ENCODE measurements around the gene FHL2. TPM values are rescaled to one million over a fixed set of nuclear protein-coding genes. Genes with fewer than 3 reads are reported as not detected.

FHL2 gene
- total and polyA plus RNA-seq, 9 of the 15 experiments (the other 6 are each of a cell fraction or from before 2014, with no cell fraction given), result 7.5 to 33.1 (median 23.9) TPM

GRCh38 chr2:105399207-105399861 lies 483 bp upstream of the FHL2 start (continued):
- TF ChIP-seq, protein P1, sequence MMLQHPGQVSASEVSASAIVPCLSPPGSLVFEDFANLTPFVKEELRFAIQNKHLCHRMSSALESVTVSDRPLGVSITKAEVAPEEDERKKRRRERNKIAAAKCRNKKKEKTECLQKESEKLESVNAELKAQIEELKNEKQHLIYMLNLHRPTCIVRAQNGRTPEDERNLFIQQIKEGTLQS (IDR thresholded peaks at IDR 0.05), result no peak
- TF ChIP-seq, protein P1 (CRISPR knock-in tag; conservative IDR thresholded peaks at IDR 0.05), result no peak
- TF ChIP-seq RBBP5 (IDR thresholded peaks at IDR 0.05; ENCODE audit: borderline replicate concordance, insufficient read depth, low read length, poor library complexity, severe bottlenecking), result no peak
- no peak for TF ChIP-seq SIX5 (IDR thresholded peaks at IDR 0.05; ENCODE audit: borderline replicate concordance in 1 of 2, insufficient read depth in 1 of 2, low read depth in 1 of 2, low read length in 2 of 2)
- TF ChIP-seq ZNF3 (CRISPR knock-in tag; IDR thresholded peaks at IDR 0.05), result no peak
- no peak for TF ChIP-seq DNMT1 (IDR thresholded peaks at IDR 0.05)
- TF ChIP-seq TCF7 (IDR thresholded peaks at IDR 0.05; ENCODE audit: borderline replicate concordance), result no peak
- TF ChIP-seq XRCC3 (IDR thresholded peaks at IDR 0.05), result no peak
- TF ChIP-seq RAD51 (IDR thresholded peaks at IDR 0.05; ENCODE audit: borderline replicate concordance, low read depth), result no peak
- TF ChIP-seq NR4A1 (CRISPR knock-in tag; IDR thresholded peaks at IDR 0.05), result no peak
- peak; percentile 83 for TF ChIP-seq NR4A1 (tag; IDR thresholded peaks at IDR 0.05)
- TF ChIP-seq, protein P2, sequence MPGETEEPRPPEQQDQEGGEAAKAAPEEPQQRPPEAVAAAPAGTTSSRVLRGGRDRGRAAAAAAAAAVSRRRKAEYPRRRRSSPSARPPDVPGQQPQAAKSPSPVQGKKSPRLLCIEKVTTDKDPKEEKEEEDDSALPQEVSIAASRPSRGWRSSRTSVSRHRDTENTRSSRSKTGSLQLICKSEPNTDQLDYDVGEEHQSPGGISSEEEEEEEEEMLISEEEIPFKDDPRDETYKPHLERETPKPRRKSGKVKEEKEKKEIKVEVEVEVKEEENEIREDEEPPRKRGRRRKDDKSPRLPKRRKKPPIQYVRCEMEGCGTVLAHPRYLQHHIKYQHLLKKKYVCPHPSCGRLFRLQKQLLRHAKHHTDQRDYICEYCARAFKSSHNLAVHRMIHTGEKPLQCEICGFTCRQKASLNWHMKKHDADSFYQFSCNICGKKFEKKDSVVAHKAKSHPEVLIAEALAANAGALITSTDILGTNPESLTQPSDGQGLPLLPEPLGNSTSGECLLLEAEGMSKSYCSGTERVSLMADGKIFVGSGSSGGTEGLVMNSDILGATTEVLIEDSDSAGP (CRISPR knock-in tag; IDR thresholded peaks at IDR 0.05), result no peak
- no peak for TF ChIP-seq ETS2 (tag; IDR thresholded peaks at IDR 0.05; ENCODE audit: borderline replicate concordance, poor library complexity, severe bottlenecking)
- TF ChIP-seq NR2F6 (CRISPR knock-in tag; IDR thresholded peaks at IDR 0.05), result no peak
- TF ChIP-seq TCF3 (CRISPR knock-in tag; IDR thresholded peaks at IDR 0.05), result no peak
- TF ChIP-seq HNRNPUL1 (IDR thresholded peaks at IDR 0.05; ENCODE audit: low read length), result no peak
- no peak for TF ChIP-seq CEBPZ (IDR thresholded peaks at IDR 0.05; ENCODE audit: borderline replicate concordance, low read depth, low read length)
- TF ChIP-seq PRMT5 (CRISPR knock-in tag; IDR thresholded peaks at IDR 0.05), result no peak
- TF ChIP-seq WHSC1 (IDR thresholded peaks at IDR 0.05; ENCODE audit: low read length), result no peak
- TF ChIP-seq, protein P3, sequence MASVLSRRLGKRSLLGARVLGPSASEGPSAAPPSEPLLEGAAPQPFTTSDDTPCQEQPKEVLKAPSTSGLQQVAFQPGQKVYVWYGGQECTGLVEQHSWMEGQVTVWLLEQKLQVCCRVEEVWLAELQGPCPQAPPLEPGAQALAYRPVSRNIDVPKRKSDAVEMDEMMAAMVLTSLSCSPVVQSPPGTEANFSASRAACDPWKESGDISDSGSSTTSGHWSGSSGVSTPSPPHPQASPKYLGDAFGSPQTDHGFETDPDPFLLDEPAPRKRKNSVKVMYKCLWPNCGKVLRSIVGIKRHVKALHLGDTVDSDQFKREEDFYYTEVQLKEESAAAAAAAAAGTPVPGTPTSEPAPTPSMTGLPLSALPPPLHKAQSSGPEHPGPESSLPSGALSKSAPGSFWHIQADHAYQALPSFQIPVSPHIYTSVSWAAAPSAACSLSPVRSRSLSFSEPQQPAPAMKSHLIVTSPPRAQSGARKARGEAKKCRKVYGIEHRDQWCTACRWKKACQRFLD (CRISPR knock-in tag; IDR thresholded peaks at IDR 0.05), result peak; percentile 94; the same call in 1 of the 2 replicates
- TF ChIP-seq KDM2B (CRISPR knock-in tag; IDR thresholded peaks at IDR 0.05), result no peak; the same call in 1 of the 2 replicates
- no peak for TF ChIP-seq MTA2 (IDR thresholded peaks at IDR 0.05; ENCODE audit: low read depth)
